K562 (cell line): ENCODE measurements around the gene TRIM38. TPM values are rescaled to one million over a fixed set of nuclear protein-coding genes. Genes with fewer than 3 reads are reported as not detected.

Experiments
- CHD7 ChIP-seq: fragments of 200-600 bp; sonication (generic); IDR thresholded peaks from one replicate; pipeline ENCODE4 v1.6.1; 2012; ENCODE audit warnings: mild to moderate bottlenecking, low read depth, low read length, inconsistent platforms
- E2F1 ChIP-seq: sonication (generic); formaldehyde crosslinking; IDR thresholded peaks from 2 replicates; pipeline ENCODE4 v1.8.1; 2023; ENCODE audit warnings: mild to moderate bottlenecking, missing genetic modification reagents, moderate library complexity
- JUN ChIP-seq, 2 experiments: sonication (generic) in 1 of 2; formaldehyde crosslinking in 1 of 2; IDR thresholded peaks; 2 replicates each; pipeline versions ENCODE4 v1.6.1 to v1.8.0; 2012 to 2022; ENCODE audit warnings: borderline replicate concordance in 2 of 2, mild to moderate bottlenecking in 2 of 2, improper control_type of control experiment in 1 of 2, low read depth in 1 of 2, low read length in 1 of 2, missing genetic modification reagents in 1 of 2
- MBD2 ChIP-seq: sonication (generic); IDR thresholded peaks from 2 replicates; pipeline ENCODE4 v1.6.1; 2016; ENCODE audit warnings: low read depth, borderline replicate concordance
- POLR2H ChIP-seq: IDR thresholded peaks from 2 replicates; pipeline ENCODE4 v1.6.1; 2016; ENCODE audit warnings: missing genetic modification characterization, low read depth, mild to moderate bottlenecking, control low read depth, missing compliant biosample characterization, moderate library complexity
- PREB ChIP-seq: sonication (generic); formaldehyde crosslinking; IDR thresholded peaks from 2 replicates; pipeline ENCODE4 v1.8.1; 2023; ENCODE audit warnings: mild to moderate bottlenecking, missing genetic modification reagents
- ZBTB2 ChIP-seq: fragments of 450-650 bp; IDR thresholded peaks from 2 replicates; pipeline ENCODE4 v1.6.1; 2016; ENCODE audit warnings: antibody characterized with exemption
- polyA plus RNA-seq, 8 experiments: library from polyadenylated mRNA; depleted of rRNA in 4 of 8; stranded (reverse) in 5 of 8; unstranded in 3 of 8; fragments of >200 nt; fragmentation: Nextera tagmentation in 2 of 8; fragmentation: Illumina TruSeq in 1 of 8; extraction: Ambion mirVana in 2 of 8; extraction: Trizol in 1 of 8; gene quantifications; 2 replicates each; pipeline versions ENCODE4 v1.2.1 to v1.2.3, GENCODE V29; 2011 to 2014; ENCODE audit warnings: inconsistent platforms in 1 of 8, missing spikeins in 1 of 8
- total RNA-seq, 7 experiments: library from RNA; depleted of rRNA in 6 of 7; stranded (reverse); fragments of >200 nt in 6 of 7; fragmentation: Illumina TruSeq in 2 of 7; extraction: Trizol in 2 of 7; gene quantifications; 2 replicates each; pipeline versions ENCODE4 v1.2.1 to v1.2.3, GENCODE V29; 2011 to 2021; ENCODE audit warnings: low replicate concordance in 1 of 7
- TF ChIP-seq, protein P1 (sequence below): fragments of 450-650 bp; formaldehyde crosslinking; IDR thresholded peaks from 2 replicates; pipeline ENCODE4 v1.4.0; 2020; ENCODE audit warnings: mild to moderate bottlenecking, moderate library complexity

The TRIM38 gene
- total and polyA plus RNA-seq, 9 of the 15 experiments (the other 6 are each of a cell fraction or from before 2014, with no cell fraction given): 1.7 to 6.7 (median 6.3) TPM

DNA sequence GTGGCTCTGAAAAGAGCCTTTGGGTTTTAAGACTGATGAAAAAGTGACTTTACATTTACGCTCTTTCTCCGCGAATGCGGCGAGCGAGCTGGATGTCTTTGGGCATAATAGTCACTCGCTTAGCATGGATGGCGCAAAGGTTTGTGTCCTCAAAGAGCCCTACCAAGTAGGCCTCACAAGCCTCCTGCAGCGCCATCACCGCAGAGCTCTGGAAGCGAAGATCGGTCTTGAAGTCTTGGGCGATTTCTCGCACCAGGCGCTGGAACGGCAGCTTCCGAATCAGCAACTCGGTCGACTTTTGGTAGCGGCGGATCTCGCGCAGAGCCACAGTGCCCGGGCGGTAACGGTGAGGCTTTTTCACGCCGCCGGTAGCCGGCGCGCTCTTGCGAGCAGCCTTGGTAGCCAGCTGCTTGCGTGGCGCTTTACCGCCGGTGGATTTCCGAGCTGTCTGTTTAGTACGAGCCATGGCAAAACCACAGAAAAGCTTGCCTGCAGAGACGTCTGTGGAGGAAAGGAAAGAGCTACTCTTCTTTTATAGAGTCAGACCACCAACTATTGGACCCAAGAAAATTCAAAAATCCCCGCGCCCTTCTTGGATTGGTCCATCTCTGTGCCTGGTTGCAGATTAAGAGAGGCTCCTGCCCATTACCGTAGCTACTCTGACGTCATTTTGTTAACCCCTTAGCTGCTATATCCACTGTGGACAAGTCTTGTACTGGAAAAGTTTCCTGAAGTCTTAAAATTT lies 69.2 kb downstream of the TRIM38 start (continued):
- TF ChIP-seq ZBTB2 (0 out of 2 replicates have a peak, but pooled peaks have one; percentile 43), CHD7 (peak; percentile 89), JUN (IDR thresholded peaks at IDR 0.05; ENCODE audit: borderline replicate concordance, low read depth, low read length) (peak; percentile 89), JUN (CRISPR knock-in tag; IDR thresholded peaks at IDR 0.05; ENCODE audit: borderline replicate concordance) (no peak), POLR2H (tag) (peak; percentile 99), E2F1 (CRISPR knock-in tag) (peak; percentile 99), PREB (CRISPR knock-in tag) (peak; percentile 100), MBD2 (peak; percentile 99)
- TF ChIP-seq, protein P1, sequence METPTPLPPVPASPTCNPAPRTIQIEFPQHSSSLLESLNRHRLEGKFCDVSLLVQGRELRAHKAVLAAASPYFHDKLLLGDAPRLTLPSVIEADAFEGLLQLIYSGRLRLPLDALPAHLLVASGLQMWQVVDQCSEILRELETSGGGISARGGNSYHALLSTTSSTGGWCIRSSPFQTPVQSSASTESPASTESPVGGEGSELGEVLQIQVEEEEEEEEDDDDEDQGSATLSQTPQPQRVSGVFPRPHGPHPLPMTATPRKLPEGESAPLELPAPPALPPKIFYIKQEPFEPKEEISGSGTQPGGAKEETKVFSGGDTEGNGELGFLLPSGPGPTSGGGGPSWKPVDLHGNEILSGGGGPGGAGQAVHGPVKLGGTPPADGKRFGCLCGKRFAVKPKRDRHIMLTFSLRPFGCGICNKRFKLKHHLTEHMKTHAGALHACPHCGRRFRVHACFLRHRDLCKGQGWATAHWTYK (CRISPR knock-in tag): peak; percentile 94
